ENCODE results near the gene CLEC3A.
"Not testable (repeated sequence)": the region's sequence is repeated elsewhere in the genome, so short reads cannot be mapped to it uniquely, and the experiment has no call there.

The CLEC3A gene, protein sequence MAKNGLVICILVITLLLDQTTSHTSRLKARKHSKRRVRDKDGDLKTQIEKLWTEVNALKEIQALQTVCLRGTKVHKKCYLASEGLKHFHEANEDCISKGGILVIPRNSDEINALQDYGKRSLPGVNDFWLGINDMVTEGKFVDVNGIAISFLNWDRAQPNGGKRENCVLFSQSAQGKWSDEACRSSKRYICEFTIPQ

DNA sequence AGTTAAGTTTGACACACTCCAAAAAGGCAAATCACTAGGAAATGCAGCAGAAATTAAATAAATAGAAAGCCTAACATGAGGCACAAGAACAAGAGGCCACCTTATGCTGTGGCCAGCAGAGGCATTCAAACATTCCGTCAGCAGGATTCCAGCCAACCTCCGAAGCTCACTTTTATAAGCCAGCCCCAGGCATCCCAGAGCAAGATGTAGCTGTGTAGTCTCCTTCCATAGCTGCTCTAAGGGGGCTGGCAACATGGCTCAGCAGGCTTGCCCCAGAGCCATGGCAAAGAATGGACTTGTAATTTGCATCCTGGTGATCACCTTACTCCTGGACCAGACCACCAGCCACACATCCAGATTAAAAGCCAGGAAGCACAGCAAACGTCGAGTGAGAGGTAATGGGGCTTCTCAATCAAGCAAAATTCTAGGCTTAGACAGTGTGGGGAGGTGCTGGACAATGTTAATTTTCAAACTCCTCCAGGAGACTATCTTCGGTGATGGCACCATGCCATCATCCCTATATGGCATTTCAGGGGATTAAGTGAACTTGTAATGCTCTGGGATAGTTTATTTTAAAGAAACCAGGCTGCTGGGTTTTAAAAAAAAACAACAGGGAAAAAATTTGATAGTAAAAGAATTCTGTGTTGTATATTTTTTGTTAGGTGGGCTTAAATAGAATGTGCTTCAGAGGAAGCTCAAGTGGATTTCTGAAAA, at the start of gene CLEC3A:
Gene CLEC3A, plus strand, starts transcription at position 202 of the 714 bp plus-strand sequence. Its CDS starts 79 bp downstream, at position 281.
- DNase-seq = no peak

DNA sequence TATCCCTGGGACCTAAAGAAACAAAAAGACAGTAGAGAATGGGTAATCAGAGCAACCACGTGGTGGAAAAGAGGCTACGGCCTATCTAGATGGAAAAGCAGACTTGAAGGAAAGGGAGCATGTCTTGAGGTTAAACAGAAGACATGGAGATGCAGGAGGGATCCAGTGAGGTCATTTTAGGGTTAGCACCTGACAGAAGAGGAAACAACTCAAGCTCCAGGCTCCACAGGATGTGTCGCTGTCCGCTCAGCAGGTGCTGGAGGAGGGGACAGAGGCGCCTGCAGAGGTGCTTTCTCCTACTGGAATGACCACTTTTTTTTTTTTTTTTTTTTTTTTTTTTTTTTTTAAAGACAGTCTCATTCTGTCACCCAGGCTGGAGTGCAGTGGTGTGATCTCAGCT, 47.5 kb upstream of the CLEC3A start:
- DNase-seq = no peak

DNA sequence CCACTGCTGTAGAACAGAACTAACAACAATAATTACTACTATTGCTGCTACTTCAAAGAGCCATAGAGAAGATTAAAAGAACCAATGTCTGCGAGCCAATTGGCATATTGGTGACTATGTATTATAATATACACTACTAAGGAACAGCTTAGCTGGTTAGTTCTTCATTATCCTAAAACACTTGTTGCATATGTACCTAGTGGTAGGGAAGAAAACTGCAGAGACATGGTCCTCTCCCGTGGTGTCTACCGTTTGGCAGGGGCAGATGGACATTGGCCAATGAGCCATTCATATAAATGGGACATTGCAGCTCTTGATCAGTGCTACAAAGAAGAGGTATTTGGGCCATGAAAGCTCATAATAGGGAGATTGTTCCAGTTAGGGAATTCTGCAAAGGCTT, 46.4 kb upstream of the CLEC3A start:
- DNase-seq = no peak

DNA sequence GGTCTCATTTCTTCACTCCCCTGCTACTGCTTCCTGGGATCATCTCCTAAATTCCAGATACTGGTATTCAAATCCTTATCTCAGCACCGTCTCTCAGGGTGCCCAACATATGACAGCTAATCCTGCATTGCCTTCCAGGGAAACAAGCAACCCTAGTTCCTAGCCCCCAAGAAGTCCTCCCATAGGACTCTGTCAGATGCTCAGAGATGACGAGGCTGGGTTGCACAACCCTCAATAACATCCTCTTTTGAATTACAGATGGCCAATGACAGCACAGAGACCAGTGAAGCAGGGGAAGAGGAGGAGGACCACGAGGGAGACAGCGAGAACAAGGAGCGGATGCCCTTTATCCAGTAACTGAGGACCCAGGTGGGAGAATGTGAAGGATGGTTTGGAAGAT, 45.0 kb upstream of the CLEC3A start:
- DNase-seq = no peak

DNA sequence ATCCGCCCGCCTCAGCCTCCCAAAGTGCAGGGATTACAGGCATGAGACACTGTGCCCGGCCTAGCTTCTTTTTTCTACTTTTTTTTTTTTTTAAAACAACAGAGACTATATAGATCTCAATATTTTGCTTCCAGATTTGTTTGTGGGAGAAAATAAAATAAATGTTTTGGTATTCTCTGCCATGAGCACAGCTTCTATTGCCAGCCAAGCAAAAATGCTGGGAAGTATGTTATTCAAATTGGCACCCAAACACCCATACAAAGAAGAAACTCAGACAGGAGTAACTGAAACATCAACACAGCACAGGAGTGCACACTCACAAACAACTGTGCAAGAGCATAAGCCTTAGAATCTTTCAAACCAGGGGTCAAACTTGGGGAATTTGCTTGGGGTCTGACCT, 37.2 kb upstream of the CLEC3A start:
- DNase-seq = no peak

DNA sequence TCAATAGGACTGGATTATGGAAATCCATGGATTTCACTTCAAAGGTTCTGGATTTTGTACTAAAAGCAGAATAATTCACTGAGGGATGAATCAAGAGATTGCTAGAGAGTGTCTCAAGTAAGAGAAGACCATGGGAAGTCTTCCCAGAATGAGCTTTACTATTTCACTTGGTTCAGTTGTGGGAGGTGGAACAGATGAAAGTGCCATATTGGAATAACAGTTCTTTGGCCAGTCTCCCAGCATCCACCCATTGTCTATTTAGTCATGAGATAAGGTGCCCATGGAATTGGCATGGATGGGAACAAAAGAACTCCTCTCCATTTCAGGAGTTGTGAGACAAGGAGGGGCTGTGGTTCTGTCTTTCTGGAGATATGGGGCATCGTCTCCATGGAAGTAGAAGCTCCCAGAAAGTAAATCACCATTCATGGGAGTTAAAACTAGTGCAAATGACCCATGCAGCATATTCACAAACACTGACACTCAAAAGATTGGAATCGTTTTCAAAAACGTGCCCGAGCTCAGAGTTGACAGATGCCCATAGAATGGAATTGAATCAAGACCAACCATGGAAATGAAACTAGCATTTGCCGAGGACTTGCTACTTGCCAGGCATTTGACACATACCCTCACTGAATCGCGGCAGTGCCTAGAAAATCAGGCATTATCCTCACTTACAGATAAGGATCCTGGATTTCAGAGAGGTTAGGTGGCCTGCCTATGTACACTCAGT, 36.2 kb upstream of the CLEC3A start:
- no peak for DNase-seq

DNA sequence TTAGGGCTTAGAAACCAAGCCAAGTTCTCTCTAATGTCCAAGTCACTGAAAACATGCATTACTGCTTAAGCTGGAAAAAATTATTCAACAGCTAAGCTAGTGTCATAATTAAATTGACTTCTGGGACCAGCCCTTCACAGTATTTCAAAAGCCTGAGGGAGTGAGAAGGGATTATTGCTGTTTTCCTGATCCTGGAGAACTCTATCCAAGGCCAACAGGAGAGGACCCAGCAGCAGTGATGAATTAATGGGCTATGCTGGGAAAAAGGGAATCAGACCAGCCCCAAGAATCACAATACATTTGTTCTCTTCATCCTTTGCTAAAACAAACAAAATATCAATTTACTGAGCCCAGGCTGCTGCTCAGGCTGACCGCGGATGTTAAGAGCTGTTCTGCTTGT, 34.5 kb upstream of the CLEC3A start:
- DNase-seq = no peak

DNA sequence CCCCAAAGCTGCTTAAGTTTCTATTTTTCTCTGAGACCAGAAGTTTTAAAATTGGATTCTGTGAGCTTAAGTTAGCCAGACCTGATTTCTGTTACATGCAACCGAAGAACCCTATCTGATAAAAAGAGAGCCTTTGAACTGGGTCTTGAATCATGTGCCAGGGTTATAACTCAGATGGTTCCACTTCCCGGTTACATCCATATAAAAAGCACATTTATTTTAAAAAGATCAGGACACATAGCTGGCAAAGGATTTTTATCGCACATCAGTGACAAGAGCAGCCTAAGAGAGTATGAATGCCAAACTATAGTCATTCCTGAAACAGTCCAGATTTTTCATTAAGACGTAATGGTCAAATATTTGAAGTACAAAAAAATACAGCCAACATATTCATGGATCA, 32.5 kb upstream of the CLEC3A start:
- no peak for DNase-seq

DNA sequence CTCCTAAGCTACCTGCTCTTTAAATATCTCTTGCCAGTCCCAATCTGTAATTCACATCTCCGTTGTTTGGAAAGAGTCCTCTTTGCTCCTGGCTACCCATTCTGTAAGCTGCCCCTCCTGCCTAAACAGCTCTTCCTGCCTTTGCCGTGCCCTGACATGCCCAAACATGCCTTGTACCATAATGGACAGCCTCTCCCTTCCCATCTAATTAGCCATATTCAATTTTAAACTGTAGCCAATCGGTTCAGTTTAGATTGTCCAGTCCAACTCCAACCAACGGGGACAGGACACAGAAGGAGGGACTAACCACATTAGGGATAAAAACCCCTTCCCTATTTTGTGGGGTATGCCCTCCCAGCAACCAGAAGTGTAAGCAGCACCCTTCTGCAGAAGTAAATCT, 30.6 kb upstream of the CLEC3A start:
- DNase-seq = no peak

DNA sequence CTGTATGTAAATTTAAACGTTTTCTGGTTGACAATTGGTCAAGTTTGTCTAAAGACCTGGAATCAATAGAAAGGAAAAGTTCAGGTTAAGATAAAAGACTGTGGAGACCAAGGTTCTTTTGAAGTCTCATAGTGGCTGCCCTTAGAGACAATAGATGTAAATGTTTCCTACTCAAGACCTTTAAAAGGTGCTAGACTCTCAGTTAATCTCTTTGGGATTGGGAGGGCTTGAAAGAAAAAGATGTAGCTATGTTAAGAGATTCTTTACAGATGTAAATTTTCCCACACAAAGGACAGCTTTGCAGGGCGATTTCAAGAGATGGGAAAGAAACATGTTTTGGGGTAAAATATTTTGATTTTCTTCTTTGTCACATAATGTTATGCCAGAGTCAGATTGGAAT, 30.0 kb upstream of the CLEC3A start:
- not testable (repeated sequence) for DNase-seq

DNA sequence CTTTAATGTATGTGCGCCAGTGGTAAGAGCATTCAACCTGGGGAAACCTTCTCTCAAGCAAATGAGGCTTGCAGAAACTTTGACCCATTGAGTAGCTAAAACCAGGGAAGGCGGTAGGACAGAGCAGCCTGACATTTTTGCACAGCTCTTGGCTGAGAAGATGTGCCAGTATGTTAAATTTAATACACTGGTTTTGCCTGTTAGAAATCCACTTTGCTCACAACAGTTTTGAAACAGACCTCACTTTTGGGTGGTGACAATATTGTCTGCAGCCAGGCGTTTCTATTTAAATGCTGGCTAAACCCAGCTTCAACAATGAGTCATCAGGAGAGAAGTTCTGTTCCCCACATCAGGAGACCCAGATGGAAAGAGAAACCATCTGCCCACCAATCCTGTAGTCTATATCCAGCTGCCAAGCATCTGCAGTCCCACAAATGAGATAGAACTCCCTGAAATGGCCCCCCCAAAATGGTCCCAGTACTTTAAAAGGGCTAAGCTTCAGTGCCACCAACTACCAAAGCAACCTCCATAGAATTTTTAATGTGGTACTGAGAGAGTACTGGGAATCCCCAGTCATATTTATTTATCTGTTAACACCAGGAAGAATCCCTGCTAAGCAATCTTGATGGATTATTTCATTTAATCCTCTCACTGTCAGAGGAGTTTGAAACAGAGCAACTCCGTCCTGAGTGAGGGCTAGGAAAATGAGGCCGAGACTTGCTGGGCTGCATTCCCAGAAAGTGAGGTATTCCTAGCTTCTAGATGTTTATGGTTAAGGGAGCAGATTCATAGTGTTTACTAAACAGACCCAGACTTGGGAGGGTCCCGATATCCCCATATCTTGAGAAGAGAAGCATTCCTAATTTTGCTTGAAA, 29.0 kb upstream of the CLEC3A start:
- DNase-seq = no peak

DNA sequence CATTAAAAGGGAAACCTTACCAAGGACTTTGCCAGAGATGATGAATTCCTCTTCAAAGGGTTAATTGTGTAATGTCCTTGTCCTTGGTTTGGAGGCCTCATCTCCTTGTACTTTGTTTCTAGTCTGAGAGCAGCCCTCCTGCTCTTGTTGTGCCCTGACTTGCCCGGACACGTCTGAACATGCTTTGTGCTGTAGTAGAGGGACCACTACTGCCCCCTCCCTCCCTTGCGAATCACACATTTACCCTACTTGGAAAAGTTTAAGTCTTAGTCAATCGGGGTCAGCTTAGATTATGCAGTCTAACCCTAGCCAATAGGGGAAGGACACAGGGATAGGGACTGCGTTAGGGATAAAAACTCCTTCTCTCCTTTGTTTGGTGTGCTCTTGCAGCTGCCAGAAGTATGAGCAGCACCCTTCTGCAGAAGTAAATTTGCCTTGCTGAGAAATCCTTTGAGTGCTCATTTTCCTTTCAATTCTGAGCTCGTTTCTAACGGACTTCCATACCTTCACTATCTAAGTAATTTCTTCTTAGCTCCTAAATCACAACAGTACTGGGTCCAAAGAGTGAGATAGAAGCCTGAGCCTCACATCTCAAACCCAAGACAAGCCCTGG, 26.4 kb upstream of the CLEC3A start:
- no peak for DNase-seq

DNA sequence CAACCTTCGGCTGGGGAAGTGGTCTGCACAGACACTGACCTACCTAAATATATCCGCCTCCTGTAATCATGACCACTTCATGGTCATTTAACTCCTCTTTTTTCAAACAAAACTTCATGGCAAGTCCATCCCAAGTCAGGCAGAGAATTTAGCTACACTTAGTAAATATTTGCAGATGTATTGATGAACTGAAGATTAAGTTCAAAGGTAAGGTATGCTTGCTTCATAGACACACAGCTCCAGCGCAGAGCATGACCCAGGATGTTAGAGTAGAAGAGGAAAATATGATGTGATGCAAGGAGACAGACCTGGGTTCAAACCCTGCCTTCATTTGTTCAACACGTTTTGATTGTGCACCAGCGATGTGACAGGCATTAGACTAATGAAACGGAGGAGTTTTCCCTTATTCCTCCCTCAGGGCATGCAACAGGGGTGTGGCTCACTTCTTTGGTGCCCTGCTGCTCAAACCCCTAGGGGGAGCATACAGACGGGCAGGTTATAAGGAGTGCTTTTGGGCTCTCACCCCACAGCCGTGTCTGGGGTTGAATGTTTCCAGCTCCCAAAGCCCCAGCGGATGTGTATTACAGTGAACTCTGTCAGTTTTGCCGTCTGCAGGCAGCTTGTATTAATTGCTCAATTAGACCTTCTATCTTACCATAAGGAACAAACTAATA, 23.9 kb upstream of the CLEC3A start:
- no peak for DNase-seq

DNA sequence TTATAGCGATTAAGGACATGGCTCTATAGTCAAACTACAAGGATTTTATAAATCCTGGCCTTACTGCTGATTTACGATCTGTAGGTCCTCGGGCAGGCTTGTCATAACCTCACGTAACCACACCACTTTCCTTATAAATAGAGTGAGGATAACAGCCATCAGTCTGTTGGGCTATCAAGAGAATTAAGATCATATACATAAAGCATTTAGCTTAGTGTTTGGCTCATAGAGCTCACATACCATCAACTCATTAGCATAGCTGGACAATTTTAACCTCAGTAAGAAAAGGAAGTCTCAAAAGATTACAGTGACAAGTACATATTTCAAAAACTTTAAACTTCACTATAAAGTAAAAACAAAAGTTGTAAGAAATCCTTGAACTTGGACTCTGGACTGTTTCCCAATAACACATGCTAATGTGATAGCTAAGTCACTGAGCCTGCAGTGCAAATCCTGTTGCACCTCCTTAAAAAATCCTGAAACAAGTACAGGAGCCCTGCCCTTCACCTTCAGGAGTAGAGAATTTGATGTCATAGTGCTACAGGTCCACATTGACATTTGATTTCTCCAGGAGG, 20.8 kb upstream of the CLEC3A start:
- no peak for DNase-seq

DNA sequence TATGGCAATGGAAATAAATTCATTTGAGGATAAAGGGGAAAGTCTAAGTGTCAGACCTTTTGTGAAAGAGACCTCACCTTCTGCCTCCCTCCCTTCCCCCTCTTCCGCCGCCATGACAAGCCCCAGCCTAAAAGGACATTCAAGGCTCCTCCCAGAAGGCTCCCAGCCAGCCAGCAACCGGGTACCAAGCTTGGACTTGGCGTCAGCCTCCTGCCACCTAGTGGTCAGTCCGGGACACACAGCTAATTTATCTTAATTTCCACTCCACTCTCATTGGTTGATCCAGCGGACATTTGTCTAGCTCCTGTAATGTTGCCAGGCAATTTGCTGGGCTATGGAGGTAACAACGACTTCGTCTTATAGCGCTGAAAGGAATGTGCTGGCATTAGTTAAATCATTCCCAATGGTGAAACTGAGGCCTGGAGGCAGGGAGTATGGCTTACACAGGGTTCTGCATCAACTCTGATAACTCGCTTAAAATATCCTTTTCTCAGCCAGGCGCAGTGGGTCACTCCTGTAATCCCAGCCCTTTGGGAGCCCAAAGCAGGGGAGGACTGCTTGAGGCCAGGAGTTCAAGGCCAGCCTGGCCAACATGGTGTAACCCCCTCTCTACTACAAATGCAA, 19.3 kb upstream of the CLEC3A start:
- DNase-seq = peak; percentile 47

DNA sequence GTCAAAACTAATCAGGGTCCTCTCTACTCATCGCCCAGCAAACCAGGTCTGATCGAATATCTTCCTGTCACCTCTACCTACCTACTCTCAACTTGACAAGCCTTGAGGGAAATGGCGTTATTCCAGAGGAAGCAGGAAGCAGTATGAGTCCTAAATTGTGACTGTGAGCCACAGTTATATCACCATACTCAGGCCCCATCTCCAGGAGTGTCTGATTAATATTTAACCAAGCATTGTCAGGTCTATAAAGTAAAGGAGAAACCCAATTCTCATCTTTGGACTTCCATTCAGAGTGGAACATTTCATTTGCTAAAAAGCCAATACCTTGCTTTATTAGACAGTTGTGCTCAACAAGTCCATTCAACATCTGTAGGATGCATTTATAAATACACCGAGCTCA, 17.8 kb upstream of the CLEC3A start:
- no peak for DNase-seq

DNA sequence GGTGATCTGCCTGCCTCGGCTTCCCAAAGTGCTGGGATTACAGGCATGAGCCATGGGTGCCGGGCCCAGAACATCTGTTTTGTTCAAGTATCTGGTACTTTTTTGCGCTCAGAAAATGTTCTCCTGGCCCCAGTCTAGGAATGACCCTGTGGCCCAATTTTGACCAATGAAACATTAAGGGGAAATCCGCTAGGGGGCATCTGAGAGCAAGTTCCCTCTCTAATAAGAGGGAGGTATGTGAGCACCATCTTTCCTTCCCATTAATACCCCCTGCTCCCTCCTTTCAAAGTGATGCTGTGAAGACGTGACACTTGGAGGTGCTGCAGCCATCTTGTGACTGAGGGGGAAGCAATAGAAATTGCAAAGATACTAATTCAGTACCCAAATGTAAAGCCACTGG, 16.5 kb upstream of the CLEC3A start:
- DNase-seq = no peak

DNA sequence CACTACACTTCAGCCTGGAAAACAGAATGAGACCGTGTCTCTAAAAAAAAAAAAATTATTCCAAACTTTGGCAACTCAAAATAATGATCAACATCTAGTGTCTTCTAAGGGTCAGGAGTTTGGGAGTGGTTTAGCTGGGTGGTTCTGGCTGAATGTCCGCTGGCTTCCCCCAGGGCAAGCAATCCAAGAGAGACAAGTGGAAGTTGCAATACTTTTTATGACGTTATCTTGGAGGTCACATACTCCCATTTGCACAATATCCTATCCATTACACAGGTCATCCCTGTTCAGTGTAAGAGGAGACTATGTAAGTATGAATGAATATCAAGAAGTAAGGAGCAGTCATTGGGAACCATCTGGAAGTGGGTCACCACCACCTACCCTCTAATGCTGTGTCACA, 15.2 kb upstream of the CLEC3A start:
- DNase-seq = no peak

DNA sequence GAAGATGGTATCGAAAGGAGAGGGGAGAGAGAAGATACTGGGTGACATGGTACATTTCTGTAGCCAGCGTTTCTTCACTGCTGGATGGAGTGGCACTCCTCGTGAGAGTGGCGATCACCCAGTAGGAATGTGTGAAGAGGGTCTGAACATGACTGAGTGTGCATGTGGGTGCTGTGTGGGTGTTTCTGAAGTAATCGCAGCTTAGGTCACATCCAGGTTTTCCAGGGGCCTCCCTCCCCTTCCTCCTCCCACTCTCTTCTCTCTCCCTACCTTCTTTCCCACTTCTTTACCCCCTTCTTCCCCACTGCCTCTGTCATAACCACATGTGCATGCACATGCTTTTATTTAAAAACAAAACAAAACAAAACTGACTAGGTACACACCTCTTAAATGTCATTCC, 1.8 kb downstream of the CLEC3A start:
- DNase-seq = no peak

DNA sequence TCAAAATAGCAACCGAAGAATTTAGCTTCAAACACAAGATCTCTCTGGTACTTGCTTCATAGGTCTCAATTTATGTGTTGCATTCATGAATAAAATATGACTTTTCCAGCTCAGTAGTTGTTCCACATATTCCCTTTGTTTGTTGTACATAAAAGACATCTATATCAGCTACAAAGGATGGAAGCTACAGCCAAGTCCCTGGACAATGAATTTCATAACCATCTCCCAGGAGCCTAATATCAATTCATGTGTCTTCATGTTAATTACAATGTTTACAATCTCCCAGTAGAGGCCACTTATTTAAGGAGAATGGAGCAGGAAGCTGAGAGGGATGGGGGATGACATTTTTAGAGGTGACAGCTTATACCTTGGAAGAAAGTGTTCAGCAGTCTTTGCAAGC, 3.3 kb downstream of the CLEC3A start:
- DNase-seq = no peak

DNA sequence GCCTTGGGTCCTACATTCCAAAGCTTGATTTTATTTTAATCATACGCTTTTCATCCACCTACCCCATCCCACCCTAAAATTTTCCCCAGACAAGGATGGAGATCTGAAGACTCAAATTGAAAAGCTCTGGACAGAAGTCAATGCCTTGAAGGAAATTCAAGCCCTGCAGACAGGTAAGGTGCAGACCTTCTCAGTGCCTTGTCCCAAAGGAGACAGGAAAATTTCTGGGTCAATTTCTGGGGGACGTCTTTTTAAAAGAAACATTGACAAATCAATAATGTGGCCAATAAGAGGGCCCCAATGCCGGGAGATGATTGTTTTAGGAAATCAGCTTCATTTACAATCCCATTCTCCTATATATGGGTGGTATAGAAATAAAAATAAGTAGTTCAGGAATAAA, 5.7 kb downstream of the CLEC3A start:
- DNase-seq = no peak

All from CD4-positive, alpha-beta T cell treated with Interleukin-15 for 1 hour (primary cell).